Upper lobe of left lung (tissue), 4 donors: ENCODE results near the gene ZC3H14.

Source experiments
- CTCF ChIP-seq, 6 experiments: fragments of 450-650 bp in 4 of 6; fragments of 200-600 bp in 2 of 6; sonication (generic) in 2 of 6; IDR thresholded peaks; one replicate each; pipeline ENCODE4 v1.5.1; 2016 to 2019; ENCODE audit warnings: antibody characterized with exemption in 6 of 6
- POLR2A ChIP-seq, 4 donors: fragments of 450-650 bp; IDR thresholded peaks; one replicate each; pipeline ENCODE4 v1.5.1; 2016 to 2017; ENCODE audit warnings: antibody characterized with exemption in 4 of 4, mild to moderate bottlenecking in 2 of 4

GRCh38 chr14:88559852-88560251 lies 3.0 kb upstream of the ZC3H14 start:
- no peak for TF ChIP-seq CTCF (IDR thresholded peaks at IDR 0.05)
- no peak for TF ChIP-seq POLR2A (IDR thresholded peaks at IDR 0.05)
